Hematopoietic multipotent progenitor cell treated with erythropoietin and hydrocortisone succinate and interleukin-3 and kit ligand, for 15 days (in vitro differentiated cells): ENCODE data around the gene RBP3.
"Not testable (repeated sequence)": the region's sequence is repeated elsewhere in the genome, so short reads cannot be mapped to it uniquely, and the experiment has no call there.

Experiments
- DNase-seq: peaks from one replicate; pipeline ENCODE4 v3.0.0-alpha.2; 2015; ENCODE audit warnings: low spot score

The RBP3 gene

DNA sequence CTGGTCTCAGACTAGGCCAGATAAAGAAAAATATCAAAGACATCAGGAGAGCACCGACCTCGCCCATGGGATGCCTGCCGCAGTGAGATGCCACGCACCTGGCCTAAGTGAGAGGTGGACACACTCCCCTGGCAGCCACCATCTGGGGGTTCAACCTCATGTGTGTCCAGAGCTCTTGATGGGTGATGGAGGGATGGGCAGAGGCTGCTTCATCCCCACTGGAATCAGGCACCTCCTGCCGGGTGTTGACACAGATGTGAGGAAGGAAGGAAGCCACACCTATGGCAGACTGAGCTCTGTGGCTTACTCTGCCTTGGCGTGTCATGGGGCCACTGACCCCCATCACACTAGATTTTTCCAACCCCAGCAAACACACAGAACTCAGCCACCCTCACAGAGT, 24.6 kb downstream of the RBP3 start:
- no peak for DNase-seq

DNA sequence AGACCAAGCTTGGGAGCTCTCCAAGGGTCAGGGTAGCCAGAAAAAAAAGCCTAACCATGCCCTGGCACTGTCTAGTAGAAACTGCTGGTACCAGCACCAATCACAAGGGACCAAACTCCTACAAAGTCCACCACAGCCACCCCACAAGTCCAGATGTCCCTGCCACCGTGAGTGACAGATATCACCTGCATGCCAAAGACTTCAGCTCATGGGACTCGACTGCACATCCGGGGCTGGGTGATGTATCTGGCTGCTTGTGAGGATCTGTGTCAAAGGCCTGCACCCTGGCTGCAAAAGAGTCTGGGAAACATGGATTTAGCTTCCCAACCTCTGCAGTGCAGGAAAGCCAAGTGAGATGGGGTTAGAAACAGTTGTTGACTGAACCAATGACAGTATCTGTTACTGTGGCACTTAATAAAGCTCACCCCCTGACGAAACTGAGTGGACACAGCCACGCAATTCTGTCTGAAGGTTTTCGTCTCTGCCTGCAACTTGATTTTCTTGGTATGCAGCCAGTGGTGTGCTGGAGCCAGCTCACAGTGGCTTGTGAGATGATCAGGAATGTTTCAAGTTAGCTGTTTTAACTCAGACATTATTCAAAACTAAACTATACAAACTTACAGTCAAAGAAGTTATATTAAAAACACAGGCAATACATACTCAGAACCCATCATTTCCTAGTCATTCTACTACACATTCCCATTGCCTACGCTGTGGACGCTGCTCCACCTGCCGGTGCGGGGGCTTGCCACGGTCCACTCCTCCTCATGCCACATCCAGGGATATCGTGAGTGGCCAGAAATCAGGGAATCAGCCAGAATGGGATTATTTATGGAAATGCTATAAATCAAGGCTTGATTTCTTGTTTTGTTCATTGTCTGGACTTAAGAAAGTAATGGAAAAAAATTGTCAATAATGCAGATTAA, 26.7 kb downstream of the RBP3 start:
- no peak for DNase-seq

DNA sequence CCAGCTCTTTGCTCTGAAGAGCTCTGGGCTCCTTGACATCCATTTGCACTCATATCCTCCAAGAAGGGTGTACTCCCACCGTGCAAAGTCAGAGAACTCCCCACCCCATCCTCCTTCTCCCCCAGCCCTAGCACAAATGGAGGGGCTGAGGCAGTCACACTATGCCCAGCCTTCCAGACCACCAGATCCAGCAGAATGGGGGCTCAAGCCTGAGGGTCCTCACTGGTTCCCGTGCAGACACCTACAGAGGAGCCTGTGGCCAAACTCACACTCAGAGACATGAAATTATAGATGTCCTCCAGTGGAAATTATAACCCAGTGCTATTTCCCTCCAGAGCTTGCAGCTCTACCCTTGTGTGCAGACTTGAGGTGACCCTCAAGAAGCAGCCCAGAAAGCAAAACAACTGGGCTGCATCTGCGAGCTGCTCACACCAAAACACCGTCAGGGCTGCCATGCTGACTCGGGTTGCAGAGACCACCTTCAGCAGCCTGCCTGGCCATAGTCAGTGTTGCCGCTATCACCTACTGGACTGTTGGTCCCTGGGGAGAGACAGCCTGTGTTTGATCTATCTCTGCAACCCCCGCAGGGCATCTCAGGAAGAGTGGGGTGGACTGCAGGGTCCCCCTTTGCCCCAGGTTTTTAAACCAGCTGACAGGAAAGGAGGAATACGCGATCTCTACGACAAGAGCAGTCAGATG, 28.5 kb downstream of the RBP3 start:
- no peak for DNase-seq

DNA sequence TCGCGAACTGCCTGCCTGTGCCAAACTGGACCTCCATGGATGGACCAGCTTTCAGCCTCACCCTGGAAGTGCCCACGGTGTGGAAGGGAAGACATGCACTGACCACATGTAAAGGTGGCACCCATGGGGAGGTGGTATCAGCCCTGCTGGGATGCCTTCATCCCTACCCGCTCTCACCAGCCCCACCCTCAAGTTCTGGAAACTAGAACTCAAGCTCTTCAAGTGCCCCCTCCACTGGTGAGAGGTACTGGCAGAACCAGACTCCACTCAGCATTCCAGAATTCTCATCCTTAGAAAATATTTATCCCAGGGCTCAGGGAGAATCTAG, 30.0 kb downstream of the RBP3 start:
- no peak for DNase-seq

DNA sequence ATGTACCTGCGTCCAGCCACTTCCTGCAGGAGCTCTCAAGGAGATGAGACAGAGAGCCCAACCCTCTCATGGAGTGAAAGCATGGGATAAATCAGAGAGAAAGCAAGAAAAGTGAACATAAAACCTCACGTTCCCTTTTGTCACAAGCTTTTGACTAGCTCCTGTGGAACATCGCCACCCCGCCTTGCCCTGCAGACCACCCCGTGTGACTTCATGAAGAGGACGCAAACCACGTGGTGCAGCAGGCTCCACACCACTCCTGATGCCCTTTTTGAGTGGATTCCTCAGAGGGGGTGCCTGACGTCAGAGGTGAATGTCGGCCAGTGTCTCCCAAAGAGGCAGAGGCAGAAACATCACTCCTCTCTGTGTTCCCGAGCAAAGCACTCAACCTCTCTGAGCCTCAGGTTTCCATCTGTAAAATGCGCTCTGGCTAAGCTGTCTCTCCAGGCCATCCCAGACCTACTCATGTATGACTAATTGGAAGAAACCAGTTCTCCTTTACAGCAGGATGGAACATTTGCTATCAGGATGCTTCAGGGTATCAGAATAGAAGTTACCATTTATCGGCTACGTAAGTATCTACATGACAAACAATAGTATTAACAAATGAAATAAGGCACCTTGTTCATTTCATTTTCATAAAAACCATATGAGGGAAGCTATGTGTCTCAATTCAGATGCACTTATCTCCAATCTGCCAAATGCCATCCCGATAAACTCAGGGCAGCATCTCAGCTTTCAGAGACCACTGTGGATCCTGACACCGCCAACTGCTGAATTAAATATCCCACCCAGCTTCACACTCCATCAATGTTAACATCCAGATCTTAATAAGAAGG, 30.7 kb downstream of the RBP3 start:
- no peak for DNase-seq

DNA sequence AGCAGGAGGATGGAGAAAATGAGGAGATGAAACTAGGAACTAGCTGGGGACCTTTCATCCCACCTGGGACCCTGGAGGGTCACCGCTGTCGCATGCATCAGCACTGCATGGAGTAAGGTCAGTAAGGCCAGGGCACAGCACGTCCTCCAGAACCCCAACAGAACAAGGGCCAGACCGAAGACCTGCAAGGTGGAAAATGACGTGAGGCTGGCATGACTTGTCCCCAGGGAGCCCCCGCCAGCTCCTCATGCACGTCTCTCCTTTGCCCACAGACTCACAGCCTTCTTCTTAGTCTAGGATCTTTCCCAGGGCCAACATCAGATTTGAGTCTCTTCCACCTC, 31.3 kb downstream of the RBP3 start:
- no peak for DNase-seq

DNA sequence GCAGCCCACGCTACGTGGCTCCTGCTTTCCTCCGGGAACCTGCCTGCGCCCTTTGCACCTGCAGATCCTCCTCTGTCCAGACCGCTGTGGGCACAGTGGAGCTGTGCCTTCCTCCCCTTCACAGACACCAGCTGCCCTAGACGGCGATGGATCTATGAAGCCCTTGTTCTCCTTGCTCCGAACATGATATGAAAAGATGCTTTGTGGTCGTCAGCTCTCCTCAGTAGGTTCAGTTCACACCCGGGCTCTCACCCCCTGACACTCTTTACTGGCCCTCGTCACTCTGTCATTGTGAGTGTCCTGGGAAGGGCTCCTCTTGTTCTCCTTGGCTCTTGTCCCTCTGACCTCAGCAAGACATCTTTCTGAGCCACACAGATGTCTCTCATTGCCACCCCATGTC, 31.7 kb downstream of the RBP3 start:
- DNase-seq: no peak

DNA sequence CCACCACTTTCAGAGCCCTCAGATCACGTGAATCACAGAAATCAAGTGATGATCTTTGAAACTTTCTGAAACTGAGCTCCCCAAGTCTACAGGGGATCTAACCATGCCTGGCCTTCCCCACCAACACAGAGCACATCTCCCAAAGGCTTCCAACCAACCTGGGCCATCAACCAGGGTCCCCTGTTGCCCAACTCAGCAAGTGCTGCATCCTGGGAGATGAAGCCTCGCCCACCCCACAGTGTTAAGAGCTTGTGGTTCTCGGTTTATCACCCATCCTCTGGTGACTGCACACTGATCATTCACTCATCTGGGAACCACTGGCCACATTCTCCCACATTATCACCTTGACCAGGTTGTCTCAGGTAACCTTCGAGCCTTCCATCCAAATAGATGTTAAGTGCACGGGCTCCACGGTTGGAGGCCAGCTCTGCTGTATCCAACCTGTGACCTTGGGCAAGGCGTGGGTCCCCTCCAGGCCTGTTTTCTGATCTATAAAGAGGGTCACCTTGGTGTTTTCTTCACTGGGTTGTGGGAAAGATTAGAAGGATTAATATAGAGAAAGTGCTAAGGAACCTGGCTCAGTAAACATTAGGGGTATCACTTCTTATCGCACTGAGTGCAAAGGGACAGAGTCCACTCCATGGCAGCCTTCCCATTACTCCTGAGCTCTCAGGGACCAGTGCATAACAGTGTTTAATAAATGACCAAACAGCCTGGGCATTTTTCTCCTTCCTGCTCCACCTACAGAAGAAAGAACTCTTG, 32.4 kb downstream of the RBP3 start:
- no peak for DNase-seq

DNA sequence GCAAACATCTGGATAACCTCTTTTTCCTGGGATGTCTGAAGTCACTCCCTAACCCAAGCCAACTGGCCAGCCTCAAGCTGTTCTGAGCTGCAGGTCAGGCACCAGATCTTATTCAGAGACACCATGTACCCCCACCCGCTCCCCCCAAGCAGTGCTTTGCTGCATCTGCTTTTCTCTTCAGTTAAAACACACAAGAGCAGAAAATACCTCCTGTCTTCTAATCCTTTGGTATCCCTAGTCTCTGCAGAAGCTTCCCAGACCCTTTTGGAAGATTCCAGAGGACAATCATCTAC, 32.9 kb downstream of the RBP3 start:
- DNase-seq: no peak

DNA sequence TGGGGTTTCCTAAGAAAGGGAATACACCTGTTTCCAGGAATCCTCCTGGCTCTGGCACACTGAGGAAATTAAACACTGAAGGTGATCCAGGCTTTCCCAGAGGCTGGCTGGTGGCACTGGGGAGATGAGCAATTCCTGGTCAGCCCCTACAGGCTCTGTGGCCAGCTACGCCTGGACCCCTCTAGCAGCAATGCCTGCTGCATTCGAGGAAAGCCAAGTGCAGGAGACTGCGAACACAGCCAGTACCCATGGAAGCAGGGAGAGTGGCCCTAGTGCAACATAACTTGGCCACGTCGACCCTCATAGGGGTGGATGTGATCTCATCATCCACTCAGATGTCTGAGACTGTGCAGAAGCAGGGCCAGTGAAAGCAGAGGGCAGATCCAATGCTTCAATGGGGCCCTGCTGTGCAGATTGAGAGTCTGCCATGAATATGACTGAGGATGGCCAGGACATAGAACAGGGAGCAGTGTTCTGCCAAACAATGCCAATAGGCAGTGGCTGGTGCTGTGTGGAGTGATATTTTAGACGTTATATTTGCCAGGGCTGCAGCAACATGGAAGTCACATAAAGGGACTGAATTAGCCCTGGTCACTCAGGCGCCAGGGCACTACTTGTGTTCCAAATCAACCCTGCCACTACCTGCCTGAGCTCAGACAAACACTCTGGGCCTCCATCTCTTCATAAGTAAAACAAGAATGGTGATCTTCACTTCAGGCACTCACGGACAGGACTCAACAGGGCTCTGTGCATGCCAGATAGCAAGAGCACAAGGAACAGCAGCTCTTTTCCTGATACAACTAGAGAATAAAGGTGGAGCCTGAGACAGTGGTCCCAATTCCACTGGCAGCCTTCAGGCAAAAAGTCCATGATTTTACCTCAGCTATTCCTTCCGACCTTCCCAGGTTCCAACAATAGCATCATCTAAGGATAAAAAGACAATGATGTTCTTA, 33.5 kb downstream of the RBP3 start:
- DNase-seq: no peak

DNA sequence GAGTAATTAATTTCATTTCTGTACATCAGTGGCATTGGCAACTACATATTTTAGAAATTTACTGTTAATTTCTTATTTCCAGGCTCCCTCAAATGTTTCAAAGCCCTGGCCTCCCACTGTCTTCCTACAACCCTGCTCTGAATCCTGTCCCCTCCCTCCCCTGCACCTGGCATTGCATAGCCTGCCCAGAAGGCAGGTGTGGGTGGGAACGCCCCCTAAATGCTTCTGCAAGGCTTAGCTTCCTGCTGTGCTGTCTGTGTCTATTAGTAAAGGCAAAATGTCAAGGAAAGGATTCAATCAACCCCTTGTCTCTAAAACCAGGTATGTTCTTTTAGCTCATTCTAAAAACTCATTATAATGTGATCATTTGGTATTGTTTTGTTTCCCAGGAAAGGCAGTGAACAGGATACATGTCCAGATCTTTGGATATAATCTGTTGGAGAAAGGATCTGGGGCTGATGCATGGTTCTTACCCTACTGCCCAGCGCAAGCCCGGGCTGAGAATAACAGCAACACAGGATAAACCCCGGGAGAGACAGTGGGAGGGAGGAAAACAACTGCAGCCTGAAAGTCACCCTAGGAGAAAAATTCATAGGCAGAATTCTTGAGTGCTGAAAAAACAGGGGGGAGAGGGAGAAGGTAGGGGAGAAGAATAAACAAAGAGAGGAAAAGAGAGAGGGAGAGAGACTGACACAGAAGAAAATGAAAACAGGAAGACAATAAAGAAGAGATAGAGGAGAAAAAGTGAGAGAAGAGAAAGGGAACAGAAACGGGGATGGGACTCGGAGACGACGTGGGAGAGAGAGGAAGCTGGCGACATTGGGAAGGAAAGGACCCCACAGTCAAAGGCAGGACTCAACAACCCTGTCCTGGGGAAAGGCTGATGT, 35.3 kb downstream of the RBP3 start:
- no peak for DNase-seq

DNA sequence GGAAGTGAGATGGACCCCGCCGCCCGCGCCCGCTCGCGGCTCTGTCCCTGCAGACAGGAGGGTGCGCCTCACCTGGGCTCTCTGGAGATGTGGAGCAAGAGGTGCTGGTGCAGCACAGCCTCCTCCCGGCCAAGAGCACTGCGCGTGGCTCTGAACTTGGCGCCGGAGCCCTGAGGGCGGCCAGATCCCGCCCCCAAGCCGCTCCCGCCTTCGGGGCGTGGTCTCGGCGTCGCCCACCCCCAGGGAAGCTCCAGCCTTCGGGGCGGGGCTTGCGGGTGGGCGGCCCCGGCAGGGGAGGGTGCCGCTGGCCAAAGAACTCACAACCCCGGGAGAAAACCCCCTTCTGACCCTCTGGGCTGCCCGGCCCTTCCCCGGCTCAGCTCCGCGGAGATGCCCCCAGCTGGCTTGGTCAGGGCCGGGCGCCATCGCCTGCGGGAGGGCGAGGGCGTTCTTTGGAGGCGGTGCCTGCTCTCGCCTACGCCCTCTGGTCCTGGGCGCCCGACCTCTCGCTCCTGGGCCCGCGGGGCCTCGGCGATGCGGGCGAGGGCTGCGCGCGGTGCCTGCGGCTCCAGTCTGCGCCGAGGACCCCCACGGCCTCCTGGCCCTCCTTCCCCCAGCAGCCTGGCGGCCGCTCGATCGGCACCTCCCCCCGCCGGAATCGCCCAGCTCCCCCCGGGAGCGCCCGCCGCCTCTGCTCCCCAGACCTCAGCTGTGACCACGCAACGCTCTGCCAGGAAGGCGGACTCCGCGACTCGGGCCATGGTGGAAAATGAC, 36.2 kb downstream of the RBP3 start, which contains the start of gene ZNF488:
Gene ZNF488, minus strand, starts transcription at position 146 of the 774 bp plus-strand sequence. CDS start 15,464 bp downstream, outside the sequence.
- peak; percentile 71 for DNase-seq

DNA sequence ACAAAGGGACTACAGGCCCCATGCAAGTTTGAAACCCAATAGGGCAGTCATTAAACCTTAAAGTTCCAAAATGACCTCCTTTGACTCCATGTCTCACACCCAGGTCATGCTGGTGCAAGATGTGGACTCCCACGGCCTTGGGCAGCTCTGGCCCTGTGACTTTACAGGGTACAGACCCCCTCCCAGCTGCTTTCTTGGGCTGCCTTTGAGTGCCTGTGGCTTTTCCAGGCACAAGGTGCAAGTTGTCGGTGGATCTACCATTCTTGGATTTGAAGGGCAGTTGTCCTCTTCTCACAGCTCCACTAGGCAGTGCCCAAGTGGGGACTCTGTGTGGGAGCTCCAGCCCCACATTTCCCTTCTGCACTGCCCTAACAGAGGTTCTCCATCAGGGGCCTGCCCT, 37.9 kb downstream of the RBP3 start:
- not testable (repeated sequence) for DNase-seq

DNA sequence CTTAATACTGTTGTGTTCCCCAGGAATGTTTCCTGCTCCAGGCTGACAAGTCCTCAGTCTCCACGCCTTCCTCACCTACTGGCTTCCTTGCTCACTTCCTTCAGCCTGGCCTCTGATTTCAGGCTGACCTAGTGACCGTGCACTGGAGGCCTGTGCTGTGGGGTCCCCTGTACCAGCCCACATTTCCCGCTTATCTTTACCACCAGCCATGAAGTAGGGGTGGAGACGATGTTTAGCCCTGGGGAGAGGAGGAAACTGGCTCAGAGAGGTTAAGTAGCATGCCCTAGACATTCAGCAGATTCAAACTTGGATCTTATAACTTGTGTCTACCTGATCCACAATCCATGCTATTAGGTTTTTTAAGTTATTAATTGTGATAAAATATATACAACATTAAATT, 40.7 kb downstream of the RBP3 start:
- no peak for DNase-seq

DNA sequence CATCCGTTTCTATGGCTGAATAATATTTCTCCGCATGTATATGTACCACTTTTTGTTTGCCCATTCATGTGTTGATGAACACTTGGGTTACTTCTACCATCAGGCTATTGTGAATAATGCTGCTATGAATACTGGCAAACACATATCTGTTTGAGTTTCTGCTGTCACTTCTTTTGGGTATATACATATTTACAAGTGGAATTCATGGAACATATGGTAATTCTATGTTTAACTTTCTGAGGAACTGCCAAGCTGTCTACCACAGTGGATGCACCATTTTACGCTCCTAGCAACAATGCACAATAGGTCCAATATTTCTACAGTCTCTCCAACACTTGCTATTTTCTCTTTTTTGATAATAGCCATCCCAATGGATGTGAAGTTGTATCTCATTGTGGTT, 41.5 kb downstream of the RBP3 start:
- no peak for DNase-seq

DNA sequence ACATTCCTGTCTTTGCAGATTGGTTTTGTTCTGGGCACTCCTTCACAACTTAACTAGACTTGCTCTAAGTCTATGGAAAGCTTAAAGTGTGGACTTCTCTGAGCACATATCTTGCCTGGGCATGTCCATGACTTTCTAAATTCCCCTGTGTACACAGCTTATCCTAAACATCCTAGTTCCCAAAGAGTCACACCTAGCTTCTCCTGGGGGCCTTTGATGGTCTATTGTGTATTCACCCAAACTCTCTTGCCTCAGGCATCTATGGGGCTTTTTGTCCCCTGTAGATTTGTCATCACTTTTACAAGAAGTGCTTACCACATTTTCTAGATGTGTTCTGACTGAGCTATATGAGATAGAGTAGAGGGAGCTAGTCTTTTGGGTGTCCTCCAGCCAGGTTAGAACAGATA, 48.2 kb downstream of the RBP3 start:
- no peak for DNase-seq

DNA sequence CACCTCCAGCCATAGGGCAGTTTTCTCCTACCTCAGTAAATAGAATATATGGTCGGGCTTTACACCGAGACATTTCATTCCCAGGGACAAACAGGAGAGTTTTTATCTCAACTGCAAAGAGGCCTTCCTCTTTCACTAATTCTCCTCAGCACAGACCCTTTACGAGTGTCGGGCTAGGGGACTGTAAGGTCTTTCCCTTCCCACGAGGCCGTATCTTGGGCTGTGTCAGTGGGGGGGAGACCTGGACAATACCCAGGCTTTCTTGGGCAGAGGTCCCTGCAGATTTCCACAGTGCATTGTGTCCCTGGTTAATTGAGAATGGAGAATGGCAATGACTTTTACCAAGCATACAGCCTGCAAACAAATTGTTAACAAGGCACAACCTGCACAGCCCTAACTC, 49.1 kb downstream of the RBP3 start:
- no peak for DNase-seq

DNA sequence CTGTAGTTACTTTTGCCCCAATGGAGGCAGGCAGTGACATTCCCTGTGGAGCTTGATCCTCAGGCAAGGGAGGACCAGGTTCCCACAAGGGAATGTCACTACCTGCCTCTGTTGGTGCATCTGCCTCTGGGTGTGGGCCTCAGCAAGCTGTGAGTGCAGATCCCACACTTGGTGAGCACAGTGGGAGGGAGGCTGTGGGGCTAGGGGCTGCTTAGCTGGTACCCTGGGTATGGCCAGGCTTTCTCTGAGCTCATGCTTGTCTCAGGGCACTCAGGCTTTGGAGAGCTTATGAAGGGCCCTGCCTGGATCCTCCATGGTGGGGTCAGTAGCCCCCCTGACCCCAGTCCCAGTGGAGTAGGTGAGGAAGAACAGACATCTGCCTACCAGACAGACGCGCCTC, 52.1 kb downstream of the RBP3 start:
- DNase-seq: no peak

DNA sequence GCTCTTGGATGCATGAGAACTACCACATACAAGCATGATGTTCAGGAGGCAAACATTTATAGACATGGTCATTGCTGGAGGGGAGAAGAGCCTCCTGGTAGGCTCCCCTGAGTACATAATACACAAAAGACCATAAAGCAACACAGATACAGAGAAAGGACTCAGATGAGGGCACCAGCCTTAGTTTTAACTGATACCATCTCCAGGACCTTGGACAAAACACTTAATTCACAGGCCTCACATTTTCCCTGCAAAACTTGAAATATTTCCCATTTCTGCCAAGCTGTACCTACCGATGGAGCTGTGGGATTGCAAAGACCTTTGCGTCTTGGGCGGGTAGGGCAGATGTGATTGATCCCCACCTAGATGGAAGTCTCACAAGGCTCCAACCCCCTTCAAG, 52.6 kb downstream of the RBP3 start:
- DNase-seq: no peak
